Measurements from ENCODE around the gene TRAPPC14. TPM values are rescaled to one million over a fixed set of nuclear protein-coding genes. Genes with fewer than 3 reads are reported as not detected.

The TRAPPC14 gene
- total and polyA plus RNA-seq, 9 of the 15 experiments (the other 6 are each of a cell fraction or from before 2014, with no cell fraction given), result 0.42 to 45.9 (median 18.2) TPM

- peak; percentile 56; the same call in 1 of the 2 replicates for TF ChIP-seq LEF1 (IDR thresholded peaks at IDR 0.05)
- no peak for TF ChIP-seq CREB3 (tag; conservative IDR thresholded peaks at IDR 0.05; ENCODE audit: low read depth)
- TF ChIP-seq ARID3B (CRISPR knock-in tag; IDR thresholded peaks at IDR 0.05; ENCODE audit: borderline replicate concordance), result no peak
- TF ChIP-seq DDX20 (tag; IDR thresholded peaks at IDR 0.05; ENCODE audit: low read depth), result no peak
- TF ChIP-seq ZNF444 (CRISPR knock-in tag; IDR thresholded peaks at IDR 0.05), result 0 out of 2 replicates have a peak, but pooled peaks have one; percentile 53
- TF ChIP-seq ZSCAN32 (CRISPR knock-in tag; IDR thresholded peaks at IDR 0.05), result 0 out of 2 replicates have a peak, but pooled peaks have one; percentile 63
- TF ChIP-seq MXD1 (CRISPR knock-in tag; IDR thresholded peaks at IDR 0.05; ENCODE audit: borderline replicate concordance, poor library complexity, severe bottlenecking), result peak; percentile 71
- TF ChIP-seq PYGO2 (tag; IDR thresholded peaks at IDR 0.05), result no peak
- no peak for TF ChIP-seq YBX1 (IDR thresholded peaks at IDR 0.05)
- TF ChIP-seq ZSCAN29 (IDR thresholded peaks at IDR 0.05), result no peak
- TF ChIP-seq ZFP1 (CRISPR knock-in tag; IDR thresholded peaks at IDR 0.05), result no peak
- TF ChIP-seq KLF1 (tag; IDR thresholded peaks at IDR 0.05), result peak; percentile 91
- peak; percentile 18; the same call in 1 of the 2 replicates for TF ChIP-seq SMARCE1 (IDR thresholded peaks at IDR 0.05)
- TF ChIP-seq ZFP91 (CRISPR knock-in tag; IDR thresholded peaks at IDR 0.05), result peak; percentile 85
- TF ChIP-seq NFRKB (IDR thresholded peaks at IDR 0.05; ENCODE audit: low read depth), result peak; percentile 94
- peak; percentile 84 for TF ChIP-seq AFF4 (CRISPR knock-in tag; IDR thresholded peaks at IDR 0.05)
- TF ChIP-seq IFI16 (CRISPR knock-in tag; IDR thresholded peaks at IDR 0.05), result no peak
- TF ChIP-seq GABPA (tag; conservative IDR thresholded peaks at IDR 0.05; ENCODE audit: low read depth), result peak; percentile 57; the same call in 1 of the 2 replicates
Measured at GRCh38 chr7:100119072-100119969, 39.2 kb downstream of the TRAPPC14 start, which contains the start of the genes CNPY4 and TAF6 (continued).
